WTC11 (cell line): ENCODE data around the gene MPIG6B. TPM values are rescaled to one million over a fixed set of nuclear protein-coding genes. Genes with fewer than 3 reads are reported as not detected.

Experiments
- ATAC-seq: fragments of 200-7000 bp; cut with Tn5 transposase; 2 replicates; pipeline ENCODE4 v1.10.0; 2021; ENCODE audit warnings: mild to moderate bottlenecking, moderate library complexity
- CTCF ChIA-PET: fragments of 300-600 bp; sonication (Branson Sonifier 250); formaldehyde crosslinking; loops from one replicate; lab custom pipeline; 2021; ENCODE audit warnings: antibody characterized with exemption; lab: Charles Lee
- POLR2A ChIA-PET: fragments of 350-600 bp; sonication (Branson Sonifier 250); formaldehyde crosslinking; loops from one replicate; lab custom pipeline; 2021; ENCODE audit warnings: antibody characterized with exemption; lab: Charles Lee
- DNase-seq: peaks from one replicate; pipeline ENCODE4 v3.0.0; 2021; ENCODE audit warnings: low spot score
- H3K27ac Mint-ChIP-seq: 2 replicates; pipeline ENCODE4 v1.8.0; 2021; ENCODE audit warnings: mixed read lengths
- H3K27me3 Mint-ChIP-seq: 2 replicates; pipeline ENCODE4 v1.8.0; 2021; ENCODE audit warnings: low read depth, mild to moderate bottlenecking, moderate library complexity, mixed read lengths
- H3K36me3 Mint-ChIP-seq: 2 replicates; pipeline ENCODE4 v1.8.0; 2021; ENCODE audit warnings: mixed read lengths
- H3K4me1 Mint-ChIP-seq: 2 replicates; pipeline ENCODE4 v1.8.0; 2022; ENCODE audit warnings: mixed read lengths
- H3K4me3 Mint-ChIP-seq: 2 replicates; pipeline ENCODE4 v1.8.0; 2021; ENCODE audit warnings: mild to moderate bottlenecking, moderate library complexity, mixed read lengths
- H3K9me3 Mint-ChIP-seq: 2 replicates; pipeline ENCODE4 v1.8.0; 2021; ENCODE audit warnings: mixed read lengths
- ARID4B ChIP-seq: sonication (generic); formaldehyde crosslinking; IDR thresholded peaks from 2 replicates; pipeline ENCODE4 v1.8.0; 2023; ENCODE audit warnings: missing genetic modification reagents, mild to moderate bottlenecking, borderline replicate concordance
- CREM ChIP-seq: sonication (generic); formaldehyde crosslinking; IDR thresholded peaks from 2 replicates; pipeline ENCODE4 v1.8.1; 2022; ENCODE audit warnings: mild to moderate bottlenecking, missing genetic modification reagents, moderate library complexity
- CTCF ChIP-seq: fragments of 200-600 bp; IDR thresholded peaks from 2 replicates; pipeline ENCODE4 v1.8.0; 2022; ENCODE audit warnings: antibody characterized with exemption
- ELF4 ChIP-seq: sonication (generic); formaldehyde crosslinking; IDR thresholded peaks from 2 replicates; pipeline ENCODE4 v1.8.1; 2022; ENCODE audit warnings: low read depth, mild to moderate bottlenecking, moderate library complexity, missing genetic modification reagents
- ETV6 ChIP-seq: sonication (generic); formaldehyde crosslinking; IDR thresholded peaks from 2 replicates; pipeline ENCODE4 v1.8.1; 2022; ENCODE audit warnings: mild to moderate bottlenecking, missing genetic modification reagents
- GRHL2 ChIP-seq: fragments of 250-450 bp; sonication (Bioruptor Pico); IDR thresholded peaks from 2 replicates; pipeline ENCODE4 v1.8.0; 2022; ENCODE audit warnings: mild to moderate bottlenecking, moderate library complexity; ENCODE audit not compliant: insufficient replicate concordance, severe bottlenecking
- JAZF1 ChIP-seq: fragments of 250-450 bp; sonication (Bioruptor Pico); IDR thresholded peaks from 2 replicates; pipeline ENCODE4 v1.9.0; 2021; ENCODE audit warnings: moderate library complexity, mild to moderate bottlenecking, inconsistent platforms
- MLX ChIP-seq: sonication (generic); formaldehyde crosslinking; IDR thresholded peaks from 2 replicates; pipeline ENCODE4 v1.8.1; 2023; ENCODE audit warnings: mild to moderate bottlenecking, missing genetic modification reagents, moderate library complexity
- NFATC4 ChIP-seq: fragments of 250-450 bp; sonication (Bioruptor Pico); IDR thresholded peaks from 2 replicates; pipeline ENCODE4 v1.9.0; 2021; ENCODE audit warnings: mild to moderate bottlenecking
- NFE2L1 ChIP-seq: sonication (generic); formaldehyde crosslinking; IDR thresholded peaks from 2 replicates; pipeline ENCODE4 v1.8.1; 2023; ENCODE audit warnings: missing genetic modification reagents
- NR3C1 ChIP-seq: sonication (generic); formaldehyde crosslinking; conservative IDR thresholded peaks from 2 replicates; pipeline ENCODE4 v1.8.1; 2023; ENCODE audit warnings: low read depth, mild to moderate bottlenecking, missing genetic modification reagents
- SOX15 ChIP-seq: fragments of 250-450 bp; sonication (Bioruptor Pico); IDR thresholded peaks from 2 replicates; pipeline ENCODE4 v1.9.0; 2021; ENCODE audit warnings: mild to moderate bottlenecking
- TCF7 ChIP-seq: sonication (generic); formaldehyde crosslinking; IDR thresholded peaks from 2 replicates; pipeline ENCODE4 v1.8.0; 2022; ENCODE audit warnings: mild to moderate bottlenecking, low read depth, missing genetic modification reagents, moderate library complexity
- TEAD4 ChIP-seq: sonication (generic); formaldehyde crosslinking; IDR thresholded peaks from 2 replicates; pipeline ENCODE4 v1.8.0; 2022; ENCODE audit warnings: mild to moderate bottlenecking, missing genetic modification reagents
- ZNF232 ChIP-seq: sonication (generic); formaldehyde crosslinking; IDR thresholded peaks from 2 replicates; pipeline ENCODE4 v1.8.0; 2022; ENCODE audit warnings: mild to moderate bottlenecking, missing genetic modification reagents
- ZNF396 ChIP-seq: fragments of 250-450 bp; sonication (Bioruptor Pico); IDR thresholded peaks from 2 replicates; pipeline ENCODE4 v1.8.0; 2021; ENCODE audit warnings: mild to moderate bottlenecking, moderate library complexity, borderline replicate concordance
- ZNF423 ChIP-seq: fragments of 250-450 bp; sonication (Bioruptor Pico); IDR thresholded peaks from 2 replicates; pipeline ENCODE4 v2.1.2; 2022; ENCODE audit warnings: mild to moderate bottlenecking, moderate library complexity
- ZSCAN18 ChIP-seq: fragments of 250-450 bp; sonication (Bioruptor Pico); IDR thresholded peaks from 2 replicates; pipeline ENCODE4 v2.1.2; 2022; ENCODE audit warnings: mild to moderate bottlenecking, moderate library complexity
- total RNA-seq: library from RNA; stranded (reverse); gene quantifications from 3 replicates; pipeline ENCODE4 v1.2.3, GENCODE V29; 2021
- TF ChIP-seq, protein P1 (sequence below): fragments of 250-450 bp; sonication (Bioruptor Pico); IDR thresholded peaks from 2 replicates; pipeline ENCODE4 v1.9.0; 2021; ENCODE audit warnings: moderate library complexity, mild to moderate bottlenecking, inconsistent platforms, borderline replicate concordance
- TF ChIP-seq, protein P2 (sequence below): sonication (generic); formaldehyde crosslinking; IDR thresholded peaks from 2 replicates; pipeline ENCODE4 v1.8.1; 2022; ENCODE audit warnings: missing genetic modification reagents, borderline replicate concordance
- TF ChIP-seq, protein P3 (sequence below): sonication (generic); formaldehyde crosslinking; IDR thresholded peaks from 2 replicates; pipeline ENCODE4 v1.8.1; 2023; ENCODE audit warnings: mild to moderate bottlenecking, missing genetic modification reagents, borderline replicate concordance

MPIG6B gene
- total RNA-seq, 1 experiment from 2014 or later: 0.09 TPM

DNA sequence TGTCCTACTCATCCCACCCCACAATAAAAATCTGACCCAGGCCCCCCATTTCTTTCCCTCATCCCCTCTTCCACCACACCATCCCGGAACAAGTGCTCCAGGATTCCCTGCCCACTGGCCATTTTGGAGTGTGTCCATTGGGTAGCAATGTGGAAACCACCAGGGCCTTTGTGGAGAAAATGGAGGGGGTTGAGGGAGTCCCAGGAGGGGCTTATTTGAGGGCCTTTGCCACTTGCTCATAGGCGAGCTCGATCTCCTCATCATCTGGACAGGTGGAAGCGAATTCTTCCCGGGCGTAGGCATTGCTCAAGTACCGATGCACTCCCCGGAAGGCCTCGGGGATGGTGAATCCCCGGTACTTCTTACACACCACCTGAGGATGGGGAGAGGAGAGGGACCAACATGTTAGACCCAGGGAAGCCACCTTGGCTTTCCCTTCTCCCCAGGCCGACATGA, 7.5 kb downstream of the MPIG6B start:
- ChIA-PET POLR2A (interaction anchor here (1.0 to 3.6 kb wide), 8 partner anchors 9 to 189 kb away, joined by 4 to 32 read pairs (median 6); partner anchors contain the start of genes DDX39B, HSPA1B, LSM2 and MSH5), CTCF (interaction anchor here (0.6 to 4.0 kb wide), 21 partner anchors 8 to 317 kb away, joined by 3 to 66 read pairs (median 6); partner anchors contain the start of genes ABHD16A, BAG6, C6orf47 and GPANK1)
- H3K4me3 Mint-ChIP-seq: peak overlapping the region; percentile 93
- peaks cover 37% of the 10 kb centered on the region for H3K36me3 Mint-ChIP-seq
- no peaks in the 10 kb centered on the region for H3K9me3 Mint-ChIP-seq
- no peak for ATAC-seq
- DNase-seq: no peak
- no peaks in the 10 kb centered on the region for H3K27me3 Mint-ChIP-seq
- H3K27ac Mint-ChIP-seq: peak overlapping the region; percentile 98
- TF ChIP-seq ELF4 (CRISPR knock-in tag): no peak
- no peak for TF ChIP-seq CTCF
- TF ChIP-seq NFE2L1 (CRISPR knock-in tag): no peak
- no peak for TF ChIP-seq ZNF396 (CRISPR knock-in tag)
- TF ChIP-seq JAZF1 (CRISPR knock-in tag): no peak
- TF ChIP-seq, protein P1, sequence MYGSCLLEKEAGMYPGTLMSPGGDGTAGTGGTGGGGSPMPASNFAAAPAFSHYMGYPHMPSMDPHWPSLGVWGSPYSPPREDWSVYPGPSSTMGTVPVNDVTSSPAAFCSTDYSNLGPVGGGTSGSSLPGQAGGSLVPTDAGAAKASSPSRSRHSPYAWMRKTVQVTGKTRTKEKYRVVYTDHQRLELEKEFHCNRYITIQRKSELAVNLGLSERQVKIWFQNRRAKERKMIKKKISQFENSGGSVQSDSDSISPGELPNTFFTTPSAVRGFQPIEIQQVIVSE (CRISPR knock-in tag): no peak
- TF ChIP-seq, protein P2, sequence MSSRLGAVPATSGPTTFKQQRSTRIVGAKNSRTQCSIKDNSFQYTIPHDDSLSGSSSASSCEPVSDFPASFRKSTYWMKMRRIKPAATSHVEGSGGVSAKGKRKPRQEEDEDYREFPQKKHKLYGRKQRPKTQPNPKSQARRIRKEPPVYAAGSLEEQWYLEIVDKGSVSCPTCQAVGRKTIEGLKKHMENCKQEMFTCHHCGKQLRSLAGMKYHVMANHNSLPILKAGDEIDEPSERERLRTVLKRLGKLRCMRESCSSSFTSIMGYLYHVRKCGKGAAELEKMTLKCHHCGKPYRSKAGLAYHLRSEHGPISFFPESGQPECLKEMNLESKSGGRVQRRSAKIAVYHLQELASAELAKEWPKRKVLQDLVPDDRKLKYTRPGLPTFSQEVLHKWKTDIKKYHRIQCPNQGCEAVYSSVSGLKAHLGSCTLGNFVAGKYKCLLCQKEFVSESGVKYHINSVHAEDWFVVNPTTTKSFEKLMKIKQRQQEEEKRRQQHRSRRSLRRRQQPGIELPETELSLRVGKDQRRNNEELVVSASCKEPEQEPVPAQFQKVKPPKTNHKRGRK (CRISPR knock-in tag): no peak
- no peak for TF ChIP-seq NR3C1 (CRISPR knock-in tag)
- TF ChIP-seq MLX: no peak
- TF ChIP-seq ARID4B (CRISPR knock-in tag): no peak
- no peak for TF ChIP-seq ZSCAN18
- TF ChIP-seq ZNF232: no peak
- TF ChIP-seq SOX15 (CRISPR knock-in tag): no peak
- H3K4me1 Mint-ChIP-seq: peaks cover 21% of the 10 kb centered on the region

DNA sequence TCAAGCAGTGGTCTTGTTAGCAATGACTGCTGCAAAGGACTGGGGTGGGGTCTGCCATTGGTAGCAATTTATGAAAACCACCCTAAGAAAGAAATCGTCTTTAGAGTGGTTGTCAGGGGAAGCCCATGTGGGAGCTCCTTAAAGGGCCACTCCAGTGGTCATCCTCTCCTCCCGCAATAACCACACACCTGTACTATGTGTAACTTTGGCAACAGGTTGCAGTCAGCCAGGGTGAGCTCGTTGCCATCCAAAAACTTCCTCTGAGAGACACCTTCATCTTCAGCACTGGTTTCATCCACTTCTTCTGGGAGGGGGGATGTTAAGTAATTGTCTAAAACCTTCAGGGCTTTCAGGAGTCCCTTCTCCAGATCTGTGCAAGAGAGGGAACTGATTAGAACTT, 8.9 kb downstream of the MPIG6B start:
- ATAC-seq (no peak), DNase-seq (no peak)
- no peaks in the 10 kb centered on the region for H3K27me3 Mint-ChIP-seq
- H3K4me1 Mint-ChIP-seq: peaks cover 27% of the 10 kb centered on the region
- POLR2A ChIA-PET: interaction anchor here (1.0 kb wide), 1 partner anchor 34 kb away, joined by 3 read pairs; no protein-coding TSS in a partner anchor
- no peaks in the 10 kb centered on the region for H3K9me3 Mint-ChIP-seq
- CTCF ChIA-PET: no interaction called here
- peaks cover 29% of the 10 kb centered on the region for H3K36me3 Mint-ChIP-seq
- H3K4me3 Mint-ChIP-seq: no peak overlapping the region
- H3K27ac Mint-ChIP-seq: peak overlapping the region; percentile 23; the same call in 1 of the 2 replicates
- TF ChIP-seq CREM (CRISPR knock-in tag) (no peak), GRHL2 (CRISPR knock-in tag) (no peak), SOX15 (CRISPR knock-in tag) (no peak), TEAD4 (CRISPR knock-in tag) (no peak), TCF7 (CRISPR knock-in tag) (no peak), ETV6 (no peak), ZNF423 (CRISPR knock-in tag) (no peak), NFATC4 (CRISPR knock-in tag) (no peak)
- TF ChIP-seq, protein P3, sequence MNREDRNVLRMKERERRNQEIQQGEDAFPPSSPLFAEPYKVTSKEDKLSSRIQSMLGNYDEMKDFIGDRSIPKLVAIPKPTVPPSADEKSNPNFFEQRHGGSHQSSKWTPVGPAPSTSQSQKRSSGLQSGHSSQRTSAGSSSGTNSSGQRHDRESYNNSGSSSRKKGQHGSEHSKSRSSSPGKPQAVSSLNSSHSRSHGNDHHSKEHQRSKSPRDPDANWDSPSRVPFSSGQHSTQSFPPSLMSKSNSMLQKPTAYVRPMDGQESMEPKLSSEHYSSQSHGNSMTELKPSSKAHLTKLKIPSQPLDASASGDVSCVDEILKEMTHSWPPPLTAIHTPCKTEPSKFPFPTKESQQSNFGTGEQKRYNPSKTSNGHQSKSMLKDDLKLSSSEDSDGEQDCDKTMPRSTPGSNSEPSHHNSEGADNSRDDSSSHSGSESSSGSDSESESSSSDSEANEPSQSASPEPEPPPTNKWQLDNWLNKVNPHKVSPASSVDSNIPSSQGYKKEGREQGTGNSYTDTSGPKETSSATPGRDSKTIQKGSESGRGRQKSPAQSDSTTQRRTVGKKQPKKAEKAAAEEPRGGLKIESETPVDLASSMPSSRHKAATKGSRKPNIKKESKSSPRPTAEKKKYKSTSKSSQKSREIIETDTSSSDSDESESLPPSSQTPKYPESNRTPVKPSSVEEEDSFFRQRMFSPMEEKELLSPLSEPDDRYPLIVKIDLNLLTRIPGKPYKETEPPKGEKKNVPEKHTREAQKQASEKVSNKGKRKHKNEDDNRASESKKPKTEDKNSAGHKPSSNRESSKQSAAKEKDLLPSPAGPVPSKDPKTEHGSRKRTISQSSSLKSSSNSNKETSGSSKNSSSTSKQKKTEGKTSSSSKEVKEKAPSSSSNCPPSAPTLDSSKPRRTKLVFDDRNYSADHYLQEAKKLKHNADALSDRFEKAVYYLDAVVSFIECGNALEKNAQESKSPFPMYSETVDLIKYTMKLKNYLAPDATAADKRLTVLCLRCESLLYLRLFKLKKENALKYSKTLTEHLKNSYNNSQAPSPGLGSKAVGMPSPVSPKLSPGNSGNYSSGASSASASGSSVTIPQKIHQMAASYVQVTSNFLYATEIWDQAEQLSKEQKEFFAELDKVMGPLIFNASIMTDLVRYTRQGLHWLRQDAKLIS: no peak
